NCI-H748 (cell line): ENCODE results near the gene ADPGK.

Experiments used
- DNase-seq: peaks from one replicate; lab custom pipeline; 2025; ENCODE audit not compliant: unreplicated experiment; lab: John Stamatoyannopoulos, UW

The ADPGK gene

GRCh38 chr15:72790302-72790910, 6.8 kb upstream of the ADPGK start:
- DNase-seq = no peak

- DNase-seq = no peak
Measured at GRCh38 chr15:72787526-72787925, 4.0 kb upstream of the ADPGK start.

- no peak for DNase-seq
Measured at GRCh38 chr15:72786676-72787345, 3.3 kb upstream of the ADPGK start.

- no peak for DNase-seq
Measured at GRCh38 chr15:72786242-72786641, 2.7 kb upstream of the ADPGK start.

- no peak for DNase-seq
Measured at GRCh38 chr15:72785841-72786240, 2.3 kb upstream of the ADPGK start.

- no peak for DNase-seq
Measured at GRCh38 chr15:72785432-72785831, 1.9 kb upstream of the ADPGK start.

- no peak for DNase-seq
Measured at GRCh38 chr15:72784456-72784876, 908 bp upstream of the ADPGK start.

GRCh38 chr15:72783004-72783639, 436 bp downstream of the ADPGK start:
- DNase-seq = no peak

GRCh38 chr15:72782274-72783003, 1.1 kb downstream of the ADPGK start:
- DNase-seq = no peak

GRCh38 chr15:72781631-72782030, 1.9 kb downstream of the ADPGK start:
- no peak for DNase-seq

GRCh38 chr15:72778796-72779195, 4.8 kb downstream of the ADPGK start:
- no peak for DNase-seq

GRCh38 chr15:72774696-72775383, 8.7 kb downstream of the ADPGK start:
- no peak for DNase-seq

- no peak for DNase-seq
Measured at GRCh38 chr15:72771329-72771725, 12.2 kb downstream of the ADPGK start.

GRCh38 chr15:72770673-72771328, 12.8 kb downstream of the ADPGK start:
- no peak for DNase-seq

- no peak for DNase-seq
Measured at GRCh38 chr15:72766780-72767179, 16.8 kb downstream of the ADPGK start.

- DNase-seq = no peak
Measured at GRCh38 chr15:72766025-72766424, 17.5 kb downstream of the ADPGK start.

GRCh38 chr15:72764656-72765055, 18.9 kb downstream of the ADPGK start:
- DNase-seq = no peak

- DNase-seq = no peak
Measured at GRCh38 chr15:72760590-72761260, 22.8 kb downstream of the ADPGK start.

- DNase-seq = no peak
Measured at GRCh38 chr15:72758182-72758581, 25.4 kb downstream of the ADPGK start.

GRCh38 chr15:72754096-72754495, 29.5 kb downstream of the ADPGK start:
- DNase-seq = no peak
